Stomach (tissue), 9 donors: Measurements from ENCODE around the gene TSPAN7. TPM values are rescaled to one million over a fixed set of nuclear protein-coding genes. Genes with fewer than 3 reads are reported as not detected.

Source experiments
- DNase-seq, 2 donors: peaks; one replicate each; pipeline versions ENCODE4 v3.0.0 to v3.0.0-alpha.2; 2013 to 2019
- H3K27ac ChIP-seq, 5 donors: fragments of 200-600 bp in 4 of 5; sonication (generic) in 4 of 5; one replicate each; pipeline ENCODE4 v1.5.1; 2013 to 2019; ENCODE audit warnings: mild to moderate bottlenecking in 1 of 5, moderate library complexity in 1 of 5
- H3K27me3 ChIP-seq, 3 donors: fragments of 200-600 bp; sonication (generic); one replicate each; pipeline ENCODE4 v1.5.1; 2017 to 2019; ENCODE audit warnings: mixed run types in 1 of 3
- H3K36me3 ChIP-seq, 4 donors: fragments of 200-600 bp; sonication (generic); 1 replicate in 3 of 4; 2 replicates in 1 of 4; pipeline ENCODE4 v1.5.1; 2016 to 2019
- H3K4me1 ChIP-seq, 4 donors: fragments of 200-600 bp; sonication (generic); one replicate each; pipeline ENCODE4 v1.5.1; 2016 to 2019
- H3K4me3 ChIP-seq, 4 donors: fragments of 200-600 bp; sonication (generic) in 3 of 4; one replicate each; pipeline ENCODE4 v1.5.1; 2016 to 2019; ENCODE audit warnings: mild to moderate bottlenecking in 1 of 4
- H3K9me3 ChIP-seq, 4 donors: fragments of 200-600 bp; sonication (generic); one replicate each; pipeline ENCODE4 v1.5.1; 2016 to 2019
- EP300 ChIP-seq: sonication (generic); formaldehyde crosslinking; IDR thresholded peaks from one replicate; pipeline ENCODE4 v1.6.1; 2017; ENCODE audit warnings: antibody characterized with exemption
- POLR2A ChIP-seq, 4 donors: fragments of 450-650 bp; IDR thresholded peaks; one replicate each; pipeline ENCODE4 v1.6.1; 2016; ENCODE audit warnings: antibody characterized with exemption in 4 of 4, control low read depth in 2 of 4, mild to moderate bottlenecking in 1 of 4, moderate library complexity in 1 of 4
- POLR2AphosphoS5 ChIP-seq, 3 donors: sonication (generic); formaldehyde crosslinking; IDR thresholded peaks; one replicate each; pipeline ENCODE4 v1.6.1; 2016; ENCODE audit warnings: antibody characterized with exemption in 3 of 3
- WGBS, 5 donors: extraction: QIAGEN DNeasy Blood & Tissue Kit in 3 of 5; methylation state at CpG; one replicate each; pipeline versions ENCODE4 v1.1.5 to v1.1.7; 2013 to 2018; 5-methylcytosine and 5-hydroxymethylcytosine counted together
- intact Hi-C: fragments of 100-400 bp; cut with DNase I; formaldehyde crosslinking; loops from one replicate; pipeline ENCODE4 v1.15.1; 2023; ENCODE audit warnings: low total_unique reads
- polyA plus RNA-seq, 3 donors: library from polyadenylated mRNA; stranded (reverse); fragments of 200-250 nt; gene quantifications; one replicate each; pipeline ENCODE4 v1.2.3, GENCODE V29; 2013
- total RNA-seq, 5 donors: library from RNA; depleted of rRNA; stranded (reverse); fragments of >200 nt; gene quantifications; one replicate each; pipeline versions ENCODE4 v1.1.0 to v1.2.3, GENCODE V29; 2014 to 2016
- TF ChIP-seq, protein P1 (sequence below), 7 experiments: fragments of 450-650 bp in 4 of 7; fragments of 200-600 bp in 3 of 7; sonication (generic) in 3 of 7; IDR thresholded peaks; one replicate each; pipeline ENCODE4 v1.5.1; 2016 to 2019; ENCODE audit warnings: antibody characterized with exemption in 7 of 7, control low read depth in 2 of 7, mild to moderate bottlenecking in 1 of 7
- donor health status: healthy with polysubstance abuse.
- donor health status: Bipolar disorder and iron deficiency.
- donor health status: healthy.

The TSPAN7 gene
- total and polyA plus RNA-seq, 8 donors: 0.45 to 35.9 (median 12.0) TPM; not detected in 1

DNA sequence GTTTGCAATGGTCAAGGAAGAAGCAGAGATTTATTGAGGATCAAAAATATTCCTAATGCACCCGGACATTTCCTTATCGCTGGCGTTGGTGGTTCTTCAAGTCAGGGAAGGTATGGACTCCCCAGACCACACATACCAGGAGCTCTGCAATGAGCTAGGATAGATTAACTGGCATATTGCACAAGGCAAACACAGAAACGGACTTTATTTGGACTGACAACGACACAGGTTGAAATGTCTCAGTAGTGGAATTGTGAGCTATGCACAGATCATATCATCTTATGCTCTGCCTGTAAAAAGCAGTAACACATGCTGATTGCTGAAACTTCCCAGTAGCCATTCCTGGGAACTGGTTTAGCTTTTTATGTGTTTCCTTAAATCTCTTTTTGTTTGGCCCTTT lies 1.7 kb downstream of the TSPAN7 start:
- TF ChIP-seq EP300: no peak
- TF ChIP-seq, protein P1, sequence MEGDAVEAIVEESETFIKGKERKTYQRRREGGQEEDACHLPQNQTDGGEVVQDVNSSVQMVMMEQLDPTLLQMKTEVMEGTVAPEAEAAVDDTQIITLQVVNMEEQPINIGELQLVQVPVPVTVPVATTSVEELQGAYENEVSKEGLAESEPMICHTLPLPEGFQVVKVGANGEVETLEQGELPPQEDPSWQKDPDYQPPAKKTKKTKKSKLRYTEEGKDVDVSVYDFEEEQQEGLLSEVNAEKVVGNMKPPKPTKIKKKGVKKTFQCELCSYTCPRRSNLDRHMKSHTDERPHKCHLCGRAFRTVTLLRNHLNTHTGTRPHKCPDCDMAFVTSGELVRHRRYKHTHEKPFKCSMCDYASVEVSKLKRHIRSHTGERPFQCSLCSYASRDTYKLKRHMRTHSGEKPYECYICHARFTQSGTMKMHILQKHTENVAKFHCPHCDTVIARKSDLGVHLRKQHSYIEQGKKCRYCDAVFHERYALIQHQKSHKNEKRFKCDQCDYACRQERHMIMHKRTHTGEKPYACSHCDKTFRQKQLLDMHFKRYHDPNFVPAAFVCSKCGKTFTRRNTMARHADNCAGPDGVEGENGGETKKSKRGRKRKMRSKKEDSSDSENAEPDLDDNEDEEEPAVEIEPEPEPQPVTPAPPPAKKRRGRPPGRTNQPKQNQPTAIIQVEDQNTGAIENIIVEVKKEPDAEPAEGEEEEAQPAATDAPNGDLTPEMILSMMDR (IDR thresholded peaks at IDR 0.05): no peak
- no peak for TF ChIP-seq POLR2A (IDR thresholded peaks at IDR 0.05)
- TF ChIP-seq POLR2AphosphoS5 (IDR thresholded peaks at IDR 0.05): no peak
- peak overlapping the region; percentile 46 to 54 (median 52) for H3K4me3 ChIP-seq
- peak overlapping the region in 3 of 5 donors; percentile 15 to 68 (median 27) for H3K27ac ChIP-seq
- H3K9me3 ChIP-seq: no peaks in the 10 kb centered on the region
- no peaks in the 10 kb centered on the region for H3K36me3 ChIP-seq
- intact Hi-C loops: no loop called here
- 12 to 46% (median 34%) methylated on average over 5 of the region's 5 CpGs for WGBS, 5 donors
- no peaks in the 10 kb centered on the region for H3K27me3 ChIP-seq
- peaks cover 0 to 18% (median 9%) of the 10 kb centered on the region in 4 donors for H3K4me1 ChIP-seq
- peak in 1 of 2 donors; percentile 6 for DNase-seq

DNA sequence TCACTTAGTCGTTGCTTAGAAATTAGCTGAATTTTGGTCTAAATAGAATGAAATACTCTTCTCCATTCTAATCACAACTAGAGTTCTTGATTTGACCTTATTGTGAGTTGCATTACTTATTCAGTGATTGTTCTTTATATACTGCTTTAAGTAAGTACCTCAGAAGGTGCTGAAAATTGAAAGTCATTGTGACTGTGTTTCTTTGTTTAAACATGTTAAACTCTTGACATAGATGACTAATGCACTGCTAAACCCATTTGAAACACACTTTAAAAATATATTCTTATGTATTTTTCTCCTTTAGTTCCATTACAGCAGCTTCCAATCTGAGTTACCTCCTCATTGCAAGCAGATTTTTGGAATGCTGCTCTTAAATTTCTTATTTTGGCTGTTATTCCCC lies 9.1 kb downstream of the TSPAN7 start:
- no peaks in the 10 kb centered on the region for H3K9me3 ChIP-seq
- 61 to 93% (median 86%) methylated on average over 1 of the region's 1 CpG for WGBS, 5 donors
- no peaks in the 10 kb centered on the region for H3K4me1 ChIP-seq
- no peak for DNase-seq
- intact Hi-C loops: no loop called here
- H3K27ac ChIP-seq: no peak overlapping the region
- H3K36me3 ChIP-seq: no peaks in the 10 kb centered on the region
- TF ChIP-seq EP300 (no peak), POLR2AphosphoS5 (IDR thresholded peaks at IDR 0.05) (no peak), POLR2A (IDR thresholded peaks at IDR 0.05) (no peak)
- TF ChIP-seq, protein P1 (IDR thresholded peaks at IDR 0.05): no peak
- no peaks in the 10 kb centered on the region for H3K27me3 ChIP-seq
- H3K4me3 ChIP-seq: no peak overlapping the region

DNA sequence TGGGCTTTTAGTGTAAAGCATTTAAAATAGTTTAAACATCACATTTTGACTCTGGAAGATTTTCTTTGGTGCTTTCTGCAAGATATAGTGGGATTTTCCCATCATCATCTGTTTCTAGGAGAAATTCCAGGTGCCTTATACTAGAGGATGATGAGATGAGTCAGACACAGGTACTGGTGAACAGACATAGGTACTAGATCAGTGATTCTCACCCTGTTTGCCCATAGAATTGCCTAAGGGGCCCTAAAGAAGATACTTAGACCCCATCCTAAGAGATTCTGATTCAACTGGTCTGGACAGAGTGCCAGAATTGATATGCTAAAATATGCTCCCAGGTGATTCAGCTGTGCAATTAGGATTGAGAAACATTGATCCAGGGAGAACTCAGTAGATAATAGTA lies 9.7 kb downstream of the TSPAN7 start:
- intact Hi-C loops: no loop called here

DNA sequence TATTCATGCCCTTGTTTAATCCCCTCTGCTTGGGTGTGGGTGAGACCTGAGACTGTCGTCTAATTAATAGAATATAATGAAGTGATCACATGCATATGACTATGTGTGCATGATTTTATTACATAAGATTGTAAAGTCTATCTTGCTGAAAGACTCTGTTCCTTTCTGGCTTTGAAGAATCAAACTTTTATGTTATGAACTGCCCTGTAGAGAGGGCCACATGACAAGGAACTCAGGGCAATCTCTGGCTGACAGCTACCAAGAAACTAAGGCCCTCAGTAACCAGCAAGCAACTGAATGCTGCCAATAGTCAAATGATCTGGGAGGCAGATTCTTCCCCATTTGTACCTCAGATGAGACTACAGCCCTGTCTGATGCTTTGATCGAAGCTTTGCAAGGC lies 13.5 kb downstream of the TSPAN7 start:
- TF ChIP-seq POLR2AphosphoS5 (IDR thresholded peaks at IDR 0.05) (no peak), EP300 (no peak), POLR2A (IDR thresholded peaks at IDR 0.05) (no peak)
- TF ChIP-seq, protein P1 (IDR thresholded peaks at IDR 0.05): no peak
- 77 to 97% (median 83%) methylated on average over 2 of the region's 2 CpGs for WGBS, 5 donors
- DNase-seq: no peak
- no peak overlapping the region for H3K4me3 ChIP-seq
- intact Hi-C loops: no loop called here
- H3K9me3 ChIP-seq: no peaks in the 10 kb centered on the region
- no peaks in the 10 kb centered on the region for H3K36me3 ChIP-seq
- no peak overlapping the region for H3K27ac ChIP-seq
- no peaks in the 10 kb centered on the region for H3K4me1 ChIP-seq
- H3K27me3 ChIP-seq: no peaks in the 10 kb centered on the region

More for the DNA sequence above, 9.7 kb downstream of the TSPAN7 start:
- no peaks in the 10 kb centered on the region for H3K4me1 ChIP-seq
- H3K27ac ChIP-seq: no peak overlapping the region
- H3K9me3 ChIP-seq: no peaks in the 10 kb centered on the region
- H3K27me3 ChIP-seq: no peaks in the 10 kb centered on the region
- no peak overlapping the region for H3K4me3 ChIP-seq
- DNase-seq: no peak
- H3K36me3 ChIP-seq: no peaks in the 10 kb centered on the region
- TF ChIP-seq POLR2AphosphoS5 (IDR thresholded peaks at IDR 0.05) (no peak), POLR2A (IDR thresholded peaks at IDR 0.05) (no peak), EP300 (no peak)
- TF ChIP-seq, protein P1 (IDR thresholded peaks at IDR 0.05): no peak
